PC-9 (cell line): ENCODE measurements around the gene ADAR. TPM values are rescaled to one million over a fixed set of nuclear protein-coding genes. Genes with fewer than 3 reads are reported as not detected.

Experiments used
- BruUV-seq: library from RNA; stranded (reverse); fragments of 400-500 nt; replicated peaks from 2 replicates; lab custom pipeline; 2021; lab: Mats Ljungman, UMichigan
- CTCF ChIA-PET: fragments of 300-600 bp; sonication (Branson Sonifier 250); formaldehyde crosslinking; loops from one replicate; lab custom pipeline; 2022; ENCODE audit warnings: antibody characterized with exemption; lab: Charles Lee
- POLR2A ChIA-PET: fragments of 300-600 bp; sonication (Branson Sonifier 250); formaldehyde crosslinking; loops from one replicate; lab custom pipeline; 2022; ENCODE audit warnings: antibody characterized with exemption; ENCODE audit not compliant: unreplicated experiment; lab: Charles Lee
- DNase-seq, 2 experiments: peaks; one replicate each; pipeline versions ENCODE4 v3.0.0 to v3.0.0-alpha.2; 2015 to 2022; ENCODE audit warnings: mixed read lengths in 1 of 2
- H2AFZ ChIP-seq: fragments of 200-600 bp; sonication (generic); 2 replicates; pipeline ENCODE4 v1.8.1; 2017; ENCODE audit warnings: antibody characterized with exemption
- H3F3A ChIP-seq: fragments of 200-600 bp; sonication (generic); 2 replicates; pipeline ENCODE4 v1.8.1; 2017; ENCODE audit warnings: antibody characterized with exemption, mild to moderate bottlenecking, low read depth; ENCODE audit not compliant: insufficient read depth
- H3K27ac ChIP-seq: fragments of 200-600 bp; sonication (generic); 2 replicates; pipeline ENCODE4 v1.6.1; 2016; ENCODE audit warnings: mixed run types
- H3K27me3 ChIP-seq: fragments of 200-600 bp; sonication (generic); 2 replicates; pipeline ENCODE4 v1.6.1; 2016; ENCODE audit warnings: low read depth, mixed run types; ENCODE audit not compliant: insufficient read depth
- H3K36me3 ChIP-seq: fragments of 200-600 bp; sonication (generic); 2 replicates; pipeline ENCODE4 v1.6.1; 2016; ENCODE audit warnings: low read depth, mixed run types
- H3K4me1 ChIP-seq: fragments of 200-600 bp; sonication (generic); replicated peaks from 2 replicates; pipeline ENCODE4 v1.6.1; 2016; ENCODE audit warnings: mixed run types; ENCODE audit not compliant: insufficient read depth
- H3K4me2 ChIP-seq: fragments of 200-600 bp; sonication (generic); 2 replicates; pipeline ENCODE4 v1.6.1; 2017; ENCODE audit warnings: mixed run types
- H3K4me3 ChIP-seq: fragments of 200-600 bp; sonication (generic); 2 replicates; pipeline ENCODE4 v1.6.1; 2016; ENCODE audit warnings: mixed run types
- H3K79me2 ChIP-seq: fragments of 200-600 bp; sonication (generic); 2 replicates; pipeline ENCODE4 v1.6.1; 2017; ENCODE audit warnings: low read depth, mixed run types
- H3K9me2 ChIP-seq: fragments of 200-600 bp; sonication (generic); 2 replicates; pipeline ENCODE4 v1.8.1; 2017; ENCODE audit warnings: mild to moderate bottlenecking; ENCODE audit not compliant: insufficient read depth
- H3K9me3 ChIP-seq: fragments of 200-600 bp; sonication (generic); 2 replicates; pipeline ENCODE4 v1.8.1; 2016; ENCODE audit warnings: low read depth; ENCODE audit not compliant: insufficient read depth
- H4K20me1 ChIP-seq: fragments of 200-600 bp; sonication (generic); 2 replicates; pipeline ENCODE4 v1.8.1; 2017; ENCODE audit not compliant: insufficient read depth
- CTCF ChIP-seq: fragments of 200-600 bp; sonication (generic); conservative IDR thresholded peaks from 2 replicates; pipeline ENCODE4 v1.6.1; 2017; ENCODE audit warnings: mixed run types, antibody characterized with exemption, mild to moderate bottlenecking, moderate library complexity
- EZH2 ChIP-seq: fragments of 200-600 bp; sonication (generic); IDR thresholded peaks from 2 replicates; pipeline ENCODE4 v1.8.0; 2017; ENCODE audit warnings: antibody characterized with exemption, low read depth
- intact Hi-C: fragments of 100-400 bp; cut with micrococcal nuclease; formaldehyde crosslinking; loops from one replicate; pipeline ENCODE4 v1.10.0; 2022; ENCODE audit not compliant: unreplicated experiment
- total RNA-seq: library from RNA; stranded (reverse); gene quantifications from 2 replicates; pipeline ENCODE4 v1.2.3, GENCODE V29; 2021

ADAR gene
- total RNA-seq, 1 experiment from 2014 or later: 120 TPM

GRCh38 chr1:154553056-154554030 is 54.6 kb downstream of the ADAR start:
- Histone ChIP-seq H2AFZ (no peak overlapping the region), H3K9me2 (no peaks in the 10 kb centered on the region), H3K27me3 (no peaks in the 10 kb centered on the region), H3K4me1 (peaks cover 12% of the 10 kb centered on the region; the same call in 1 of the 2 replicates), H3K9me3 (no peaks in the 10 kb centered on the region), H3K4me3 (no peak overlapping the region), H3K36me3 (peaks cover 48% of the 10 kb centered on the region), H4K20me1 (peaks cover 6% of the 10 kb centered on the region), H3K79me2 (peaks cover 34% of the 10 kb centered on the region), H3K4me2 (no peak overlapping the region), H3F3A (peaks cover 14% of the 10 kb centered on the region; the same call in 1 of the 2 replicates), H3K27ac (no peak overlapping the region)
- POLR2A ChIA-PET: interaction anchor here (0.6 kb wide), 1 partner anchor 248 kb away, joined by 3 read pairs; no protein-coding TSS in a partner anchor
- DNase-seq: no peak
- TF ChIP-seq EZH2: no peak
- no peak for TF ChIP-seq CTCF
- BruUV-seq: no TSS peak
- CTCF ChIA-PET: no interaction called here
- intact Hi-C loops: no loop called here

GRCh38 chr1:154552036-154552435 is 56.0 kb downstream of the ADAR start:
- H3K36me3 ChIP-seq: peaks cover 48% of the 10 kb centered on the region

More at GRCh38 chr1:154552036-154552435, 56.0 kb downstream of the ADAR start:
- ChIA-PET CTCF (no interaction called here), POLR2A (interaction anchor here (0.5 to 0.7 kb wide), 2 partner anchors 96 to 1007 kb away, joined by 4 to 5 read pairs; partner anchors contain the start of gene S100A4)
- TF ChIP-seq EZH2 (no peak), CTCF (no peak)
- H3F3A ChIP-seq: peaks cover 13% of the 10 kb centered on the region; the same call in 1 of the 2 replicates
- no peaks in the 10 kb centered on the region for H3K27me3 ChIP-seq
- H4K20me1 ChIP-seq: peaks cover 6% of the 10 kb centered on the region
- no peak overlapping the region for H3K27ac ChIP-seq
- BruUV-seq: no TSS peak
- no peak for DNase-seq
- H3K79me2 ChIP-seq: peaks cover 23% of the 10 kb centered on the region
- H3K4me3 ChIP-seq: no peak overlapping the region
- H2AFZ ChIP-seq: no peak overlapping the region
- intact Hi-C loops: no loop called here
- H3K9me3 ChIP-seq: no peaks in the 10 kb centered on the region
- H3K9me2 ChIP-seq: no peaks in the 10 kb centered on the region
- H3K4me2 ChIP-seq: no peak overlapping the region
- peaks cover 8% of the 10 kb centered on the region; the same call in 1 of the 2 replicates for H3K4me1 ChIP-seq
